HEK293 (cell line): ENCODE measurements around the gene TNFRSF13B.
"Not testable (repeated sequence)": the region's sequence is repeated elsewhere in the genome, so short reads cannot be mapped to it uniquely, and the experiment has no call there.

Experiments used
- ATF2 ChIP-seq: fragments of 450-650 bp; formaldehyde crosslinking; IDR thresholded peaks from 2 replicates; pipeline ENCODE4 v1.5.1; 2016; ENCODE audit warnings: missing biosample characterization, missing genetic modification characterization, low read depth
- CTCF ChIP-seq: fragments of 450-650 bp; formaldehyde crosslinking; IDR thresholded peaks from 2 replicates; pipeline ENCODE4 v1.5.1; 2016; ENCODE audit warnings: missing biosample characterization, missing genetic modification characterization
- KLF16 ChIP-seq: fragments of 450-650 bp; formaldehyde crosslinking; IDR thresholded peaks from 2 replicates; pipeline ENCODE4 v1.5.1; 2017; ENCODE audit warnings: missing biosample characterization, missing genetic modification characterization
- MEIS1 ChIP-seq: sonication (generic); formaldehyde crosslinking; IDR thresholded peaks from 2 replicates; pipeline ENCODE4 v1.8.1; 2022; ENCODE audit warnings: missing genetic modification reagents, mild to moderate bottlenecking, borderline replicate concordance
- PBX3 ChIP-seq: sonication (generic); formaldehyde crosslinking; IDR thresholded peaks from 2 replicates; pipeline ENCODE4 v1.8.1; 2022; ENCODE audit warnings: mild to moderate bottlenecking, moderate library complexity, missing genetic modification reagents
- PRDM6 ChIP-seq: fragments of 450-650 bp; formaldehyde crosslinking; IDR thresholded peaks from 2 replicates; pipeline ENCODE4 v1.5.1; 2017; ENCODE audit warnings: missing biosample characterization, missing genetic modification characterization
- ZNF138 ChIP-seq: fragments of 450-650 bp; formaldehyde crosslinking; IDR thresholded peaks from 2 replicates; pipeline ENCODE4 v1.5.1; 2016; ENCODE audit warnings: missing biosample characterization, missing genetic modification characterization, borderline replicate concordance
- ZNF175 ChIP-seq: fragments of 450-650 bp; formaldehyde crosslinking; IDR thresholded peaks from 2 replicates; pipeline ENCODE4 v1.5.1; 2016; ENCODE audit warnings: missing biosample characterization, missing genetic modification characterization
- ZNF24 ChIP-seq: fragments of 450-650 bp; formaldehyde crosslinking; IDR thresholded peaks from 2 replicates; pipeline ENCODE4 v1.5.1; 2016; ENCODE audit warnings: missing biosample characterization, missing genetic modification characterization
- ZNF362 ChIP-seq: fragments of 450-650 bp; formaldehyde crosslinking; IDR thresholded peaks from 2 replicates; pipeline ENCODE4 v1.5.1; 2016; ENCODE audit warnings: missing biosample characterization, missing genetic modification characterization
- ZNF513 ChIP-seq: fragments of 450-650 bp; IDR thresholded peaks from 2 replicates; pipeline ENCODE4 v1.5.1; 2018; ENCODE audit warnings: missing biosample characterization, missing genetic modification characterization
- ZNF600 ChIP-seq: fragments of 450-650 bp; formaldehyde crosslinking; IDR thresholded peaks from 2 replicates; pipeline ENCODE4 v1.5.1; 2016; ENCODE audit warnings: missing biosample characterization, missing genetic modification characterization
- ZNF626 ChIP-seq: fragments of 450-650 bp; sonication (Bioruptor Pico); formaldehyde crosslinking; IDR thresholded peaks from 2 replicates; pipeline ENCODE4 v1.5.1; 2018; ENCODE audit warnings: missing biosample characterization, missing genetic modification characterization, inconsistent platforms
- ZNF670 ChIP-seq: fragments of 450-650 bp; formaldehyde crosslinking; IDR thresholded peaks from 2 replicates; pipeline ENCODE4 v1.5.1; 2016; ENCODE audit warnings: missing biosample characterization, missing genetic modification characterization, low read depth

- not testable (repeated sequence) for TF ChIP-seq ZNF175 (tag by site-specific recombination); ATF2 (tag by site-specific recombination); ZNF670 (tag by site-specific recombination); CTCF (tag by site-specific recombination); ZNF24 (tag by site-specific recombination); ZNF513 (tag by site-specific recombination); ZNF626; KLF16; ZNF138 (tag by site-specific recombination); PBX3 (CRISPR knock-in tag); ZNF362; PRDM6; ZNF600 (tag by site-specific recombination); MEIS1 (CRISPR knock-in tag)
Measured at GRCh38 chr17:16921451-16921850, 50.5 kb downstream of the TNFRSF13B start.
